Measurements from ENCODE around the gene NHLH2. TPM values are rescaled to one million over a fixed set of nuclear protein-coding genes. Genes with fewer than 3 reads are reported as not detected.

The NHLH2 gene
- total and polyA plus RNA-seq, 2 donors (not counting 1 experiment from before 2014, with no cell fraction given), result not detected

DNA sequence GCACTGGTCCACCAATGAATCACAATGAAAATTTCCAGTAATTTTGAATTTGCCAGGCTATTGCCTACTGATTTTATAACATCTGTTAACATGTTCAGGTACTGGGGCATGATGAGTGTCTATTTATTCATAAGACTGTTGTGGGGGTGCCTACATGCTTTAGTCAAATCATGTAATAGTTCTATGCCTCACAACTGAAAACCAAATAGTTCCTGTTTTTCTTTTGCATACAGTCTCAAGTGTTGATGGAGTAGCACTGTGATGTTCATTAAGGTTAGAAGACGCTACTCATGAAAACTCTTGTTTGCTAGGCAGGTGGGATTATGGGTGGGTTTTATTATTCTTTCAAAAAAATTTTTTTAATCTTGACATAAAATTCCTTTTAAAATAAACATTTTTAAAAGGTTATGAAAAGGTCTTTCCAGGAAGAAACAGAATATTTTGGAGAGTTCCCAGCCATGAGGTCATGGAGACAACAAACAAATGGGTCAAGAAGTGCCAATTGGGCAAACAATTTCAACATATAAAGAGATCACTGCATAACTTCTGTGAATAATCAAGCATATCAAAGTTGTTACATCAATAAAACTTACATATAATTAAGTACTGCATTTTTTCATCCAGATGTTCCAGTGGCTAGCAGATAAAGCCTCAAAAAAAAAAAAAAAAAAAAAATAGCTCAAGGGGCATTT is 40.2 kb upstream of the NHLH2 start:
- Mint-ChIP-seq H3K27me3 (peaks cover 21% of the 10 kb centered on the region), H3K27ac (no peak overlapping the region), H3K4me1 (no peaks in the 10 kb centered on the region), H3K4me3 (no peak overlapping the region), H3K9me3 (ENCODE audit: insufficient read depth) (no peaks in the 10 kb centered on the region)
- Histone ChIP-seq H3K27me3 (replicated peaks in 1 of 4; ENCODE audit: control extremely low read depth in 1 of 4, control insufficient read depth in 3 of 4, insufficient read depth in 4 of 4, low read length in 3 of 4) (no peaks in the 10 kb centered on the region), H3K9ac (ENCODE audit: low read length) (no peak overlapping the region), H3K79me2 (ENCODE audit: control insufficient read depth, insufficient read depth, low read length) (no peaks in the 10 kb centered on the region), H3K36me3 (replicated peaks in 1 of 2; ENCODE audit: control extremely low read depth in 1 of 2, control insufficient read depth in 1 of 2, extremely low read depth in 1 of 2, insufficient read depth in 2 of 2, low read length in 1 of 2) (no peaks in the 10 kb centered on the region), H3K9me3 (ENCODE audit: control extremely low read depth in 1 of 3, control insufficient read depth in 2 of 3, insufficient read depth in 1 of 3, low read length in 2 of 3) (no peaks in the 10 kb centered on the region), H2AFZ (ENCODE audit: insufficient read depth, low read depth, low read length, poor library complexity, severe bottlenecking) (no peak overlapping the region), H4K20me1 (ENCODE audit: control insufficient read depth, insufficient read depth, low read length, poor library complexity, severe bottlenecking) (no peaks in the 10 kb centered on the region), H3K27ac (ENCODE audit: low read length in 2 of 2) (no peak overlapping the region), H3K4me2 (replicated peaks; ENCODE audit: low read depth, low read length, poor library complexity, severe bottlenecking) (no peak overlapping the region), H3K4me3 (ENCODE audit: control extremely low read depth in 1 of 5, extremely low read depth in 1 of 5, insufficient read depth in 1 of 5, low read depth in 2 of 5, low read length in 4 of 5) (no peak overlapping the region), H3K4me1 (ENCODE audit: control insufficient read depth in 2 of 2, insufficient read depth in 2 of 2, low read length in 2 of 2) (no peaks in the 10 kb centered on the region)
- no CpG with 5 or more reads among the region's 1 CpG for WGBS (ENCODE audit: insufficient coverage)
- CTCF ChIA-PET, result no interaction called here
- POLR2A ChIA-PET, result no interaction called here
- no peak for ATAC-seq (ENCODE audit: low read depth)
- intact Hi-C loops (cut with micrococcal nuclease), result no loop called here
- TF ChIP-seq, protein P1, sequence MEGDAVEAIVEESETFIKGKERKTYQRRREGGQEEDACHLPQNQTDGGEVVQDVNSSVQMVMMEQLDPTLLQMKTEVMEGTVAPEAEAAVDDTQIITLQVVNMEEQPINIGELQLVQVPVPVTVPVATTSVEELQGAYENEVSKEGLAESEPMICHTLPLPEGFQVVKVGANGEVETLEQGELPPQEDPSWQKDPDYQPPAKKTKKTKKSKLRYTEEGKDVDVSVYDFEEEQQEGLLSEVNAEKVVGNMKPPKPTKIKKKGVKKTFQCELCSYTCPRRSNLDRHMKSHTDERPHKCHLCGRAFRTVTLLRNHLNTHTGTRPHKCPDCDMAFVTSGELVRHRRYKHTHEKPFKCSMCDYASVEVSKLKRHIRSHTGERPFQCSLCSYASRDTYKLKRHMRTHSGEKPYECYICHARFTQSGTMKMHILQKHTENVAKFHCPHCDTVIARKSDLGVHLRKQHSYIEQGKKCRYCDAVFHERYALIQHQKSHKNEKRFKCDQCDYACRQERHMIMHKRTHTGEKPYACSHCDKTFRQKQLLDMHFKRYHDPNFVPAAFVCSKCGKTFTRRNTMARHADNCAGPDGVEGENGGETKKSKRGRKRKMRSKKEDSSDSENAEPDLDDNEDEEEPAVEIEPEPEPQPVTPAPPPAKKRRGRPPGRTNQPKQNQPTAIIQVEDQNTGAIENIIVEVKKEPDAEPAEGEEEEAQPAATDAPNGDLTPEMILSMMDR (IDR thresholded peaks at IDR 0.05), result no peak
- TF ChIP-seq EZH2 (IDR thresholded peaks at IDR 0.05; ENCODE audit: borderline replicate concordance, insufficient read depth, low read depth, low read length, poor library complexity, severe bottlenecking), result no peak
- no peak for DNase-seq

DNA sequence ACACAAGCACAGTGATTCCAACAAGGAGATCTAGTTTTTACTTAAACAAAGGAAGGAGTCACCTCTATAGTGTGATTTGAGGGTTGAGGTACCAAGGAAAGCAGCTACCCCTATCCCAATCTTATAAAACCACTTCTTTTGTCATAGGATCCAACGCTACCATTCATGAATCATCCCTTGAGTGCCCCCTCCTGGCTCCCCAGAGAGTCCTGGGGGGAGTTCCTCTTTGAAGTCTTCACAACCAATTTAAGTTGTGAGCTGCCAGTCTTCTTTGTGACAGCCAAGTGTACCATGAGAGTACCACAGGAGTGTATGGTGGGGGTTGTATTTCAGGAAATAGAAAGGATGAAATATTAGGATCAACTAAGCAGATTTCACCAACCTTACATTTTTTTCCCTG is 39.1 kb upstream of the NHLH2 start:
- Histone ChIP-seq H3K4me1 (ENCODE audit: control insufficient read depth in 2 of 2, insufficient read depth in 2 of 2, low read length in 2 of 2) (no peaks in the 10 kb centered on the region), H4K20me1 (ENCODE audit: control insufficient read depth, insufficient read depth, low read length, poor library complexity, severe bottlenecking) (no peaks in the 10 kb centered on the region), H3K9ac (ENCODE audit: low read length) (no peak overlapping the region), H3K27me3 (replicated peaks in 1 of 4; ENCODE audit: control extremely low read depth in 1 of 4, control insufficient read depth in 3 of 4, insufficient read depth in 4 of 4, low read length in 3 of 4) (no peaks in the 10 kb centered on the region), H3K27ac (ENCODE audit: low read length in 2 of 2) (no peak overlapping the region), H3K4me3 (ENCODE audit: control extremely low read depth in 1 of 5, extremely low read depth in 1 of 5, insufficient read depth in 1 of 5, low read depth in 2 of 5, low read length in 4 of 5) (no peak overlapping the region), H3K36me3 (replicated peaks in 1 of 2; ENCODE audit: control extremely low read depth in 1 of 2, control insufficient read depth in 1 of 2, extremely low read depth in 1 of 2, insufficient read depth in 2 of 2, low read length in 1 of 2) (no peaks in the 10 kb centered on the region), H3K79me2 (ENCODE audit: control insufficient read depth, insufficient read depth, low read length) (no peaks in the 10 kb centered on the region), H3K9me3 (ENCODE audit: control extremely low read depth in 1 of 3, control insufficient read depth in 2 of 3, insufficient read depth in 1 of 3, low read length in 2 of 3) (no peaks in the 10 kb centered on the region), H3K4me2 (replicated peaks; ENCODE audit: low read depth, low read length, poor library complexity, severe bottlenecking) (no peak overlapping the region), H2AFZ (ENCODE audit: insufficient read depth, low read depth, low read length, poor library complexity, severe bottlenecking) (no peak overlapping the region)
- H3K9me3 Mint-ChIP-seq (ENCODE audit: insufficient read depth), result no peaks in the 10 kb centered on the region
- no peak for DNase-seq
- no peak overlapping the region for H3K27ac Mint-ChIP-seq
- H3K4me3 Mint-ChIP-seq, result no peak overlapping the region
- CTCF ChIA-PET, result no interaction called here
- no peak for ATAC-seq (ENCODE audit: low read depth)
- peaks cover 21% of the 10 kb centered on the region for H3K27me3 Mint-ChIP-seq
- no peaks in the 10 kb centered on the region for H3K4me1 Mint-ChIP-seq
- WGBS (ENCODE audit: insufficient coverage), result no CpG with 5 or more reads among the region's 1 CpG
- POLR2A ChIA-PET, result no interaction called here
- intact Hi-C loops (cut with micrococcal nuclease), result no loop called here
- TF ChIP-seq EZH2 (IDR thresholded peaks at IDR 0.05; ENCODE audit: borderline replicate concordance, insufficient read depth, low read depth, low read length, poor library complexity, severe bottlenecking), result no peak
- TF ChIP-seq, protein P1 (IDR thresholded peaks at IDR 0.05), result no peak
